K562 (cell line): ENCODE measurements around the gene CELA3A. TPM values are rescaled to one million over a fixed set of nuclear protein-coding genes. Genes with fewer than 3 reads are reported as not detected.

Experiments used
- ARID2 ChIP-seq: fragments of 450-650 bp; IDR thresholded peaks from 2 replicates; pipeline ENCODE4 v1.6.1; 2017; ENCODE audit warnings: antibody characterized with exemption, mild to moderate bottlenecking
- ARID4B ChIP-seq: sonication (generic); formaldehyde crosslinking; IDR thresholded peaks from 2 replicates; pipeline ENCODE4 v1.8.0; 2022; ENCODE audit warnings: mild to moderate bottlenecking, missing genetic modification reagents
- BCOR ChIP-seq: fragments of 450-650 bp; IDR thresholded peaks from 2 replicates; pipeline ENCODE4 v1.6.1; 2016
- FOXJ3 ChIP-seq: sonication (generic); formaldehyde crosslinking; IDR thresholded peaks from 2 replicates; pipeline ENCODE4 v1.4.0; 2020; ENCODE audit warnings: mild to moderate bottlenecking, missing genetic modification reagents
- HCFC1 ChIP-seq: IDR thresholded peaks from 2 replicates; pipeline ENCODE4 v1.6.1; 2012; ENCODE audit warnings: low read depth, low read length, improper control_type of control experiment
- KAT7 ChIP-seq: sonication (generic); formaldehyde crosslinking; IDR thresholded peaks from 2 replicates; pipeline ENCODE4 v1.8.0; 2022; ENCODE audit warnings: missing genetic modification reagents, mild to moderate bottlenecking, borderline replicate concordance
- MTA3 ChIP-seq: fragments of 450-650 bp; formaldehyde crosslinking; IDR thresholded peaks from 2 replicates; pipeline ENCODE4 v1.6.1; 2017; ENCODE audit warnings: mild to moderate bottlenecking, borderline replicate concordance
- NKRF ChIP-seq: fragments of 450-650 bp; IDR thresholded peaks from 2 replicates; pipeline ENCODE4 v1.6.1; 2016; ENCODE audit warnings: borderline replicate concordance
- PHF8 ChIP-seq: fragments of 200-600 bp; sonication (generic); IDR thresholded peaks from 2 replicates; pipeline ENCODE4 v1.6.1; 2012; ENCODE audit warnings: mixed run types, mild to moderate bottlenecking, inconsistent platforms, low read length, moderate library complexity, borderline replicate concordance
- POLR2H ChIP-seq: IDR thresholded peaks from 2 replicates; pipeline ENCODE4 v1.6.1; 2016; ENCODE audit warnings: missing genetic modification characterization, low read depth, mild to moderate bottlenecking, control low read depth, missing compliant biosample characterization, moderate library complexity
- PURB ChIP-seq: sonication (generic); formaldehyde crosslinking; IDR thresholded peaks from 2 replicates; pipeline ENCODE4 v1.9.0; 2021; ENCODE audit warnings: low read depth, mild to moderate bottlenecking, missing genetic modification reagents
- SAFB ChIP-seq: fragments of 200-400 bp; formaldehyde crosslinking; IDR thresholded peaks from 2 replicates; pipeline ENCODE4 v1.6.1; 2017; ENCODE audit warnings: low read depth, low read length, borderline replicate concordance
- SREBF1 ChIP-seq: fragments of 150-350 bp; IDR thresholded peaks from 2 replicates; pipeline ENCODE4 v1.6.1; 2014; ENCODE audit warnings: antibody characterized with exemption, low read depth, low read length, borderline replicate concordance
- TFAP4 ChIP-seq: sonication (generic); formaldehyde crosslinking; IDR thresholded peaks from 2 replicates; pipeline ENCODE4 v1.8.0; 2022; ENCODE audit warnings: missing genetic modification reagents, mild to moderate bottlenecking, moderate library complexity, borderline replicate concordance
- THAP12 ChIP-seq: fragments of 250-450 bp; sonication (Bioruptor Pico); IDR thresholded peaks from 2 replicates; pipeline ENCODE4 v1.9.0; 2021; ENCODE audit warnings: mild to moderate bottlenecking, inconsistent platforms
- ZFP36 ChIP-seq: fragments of 150-350 bp; IDR thresholded peaks from 2 replicates; pipeline ENCODE4 v1.6.1; 2018; ENCODE audit warnings: low read length, low read depth; ENCODE audit not compliant: partially characterized antibody
- ZNF79 ChIP-seq: fragments of 250-450 bp; sonication (Bioruptor Pico); IDR thresholded peaks from 2 replicates; pipeline ENCODE4 v1.4.0; 2020; ENCODE audit warnings: low read depth, mild to moderate bottlenecking, moderate library complexity
- polyA plus RNA-seq, 8 experiments: library from polyadenylated mRNA; depleted of rRNA in 4 of 8; stranded (reverse) in 5 of 8; unstranded in 3 of 8; fragments of >200 nt; fragmentation: Nextera tagmentation in 2 of 8; fragmentation: Illumina TruSeq in 1 of 8; extraction: Ambion mirVana in 2 of 8; extraction: Trizol in 1 of 8; gene quantifications; 2 replicates each; pipeline versions ENCODE4 v1.2.1 to v1.2.3, GENCODE V29; 2011 to 2014; ENCODE audit warnings: inconsistent platforms in 1 of 8, missing spikeins in 1 of 8
- total RNA-seq, 7 experiments: library from RNA; depleted of rRNA in 6 of 7; stranded (reverse); fragments of >200 nt in 6 of 7; fragmentation: Illumina TruSeq in 2 of 7; extraction: Trizol in 2 of 7; gene quantifications; 2 replicates each; pipeline versions ENCODE4 v1.2.1 to v1.2.3, GENCODE V29; 2011 to 2021; ENCODE audit warnings: low replicate concordance in 1 of 7

Gene CELA3A
- total and polyA plus RNA-seq, 9 of the 15 experiments (the other 6 are each of a cell fraction or from before 2014, with no cell fraction given): 5.4 TPM; not detected in 8

- TF ChIP-seq ZFP36: no peak
- TF ChIP-seq PURB (CRISPR knock-in tag): no peak
- no peak for TF ChIP-seq HCFC1
- no peak for TF ChIP-seq ZNF79 (CRISPR knock-in tag)
- TF ChIP-seq FOXJ3 (CRISPR knock-in tag): no peak
- peak; percentile 59; the same call in 1 of the 2 replicates for TF ChIP-seq NKRF
- TF ChIP-seq PHF8: peak; percentile 53; the same call in 1 of the 2 replicates
- TF ChIP-seq MTA3: peak; percentile 40; the same call in 1 of the 2 replicates
- TF ChIP-seq SAFB: no peak
- TF ChIP-seq BCOR: peak; percentile 56; the same call in 1 of the 2 replicates
- TF ChIP-seq ARID4B: peak; percentile 55; the same call in 1 of the 2 replicates
- peak; percentile 79 for TF ChIP-seq KAT7
- peak; percentile 60 for TF ChIP-seq TFAP4 (CRISPR knock-in tag)
- TF ChIP-seq ARID2: no peak
- peak; percentile 46; the same call in 1 of the 2 replicates for TF ChIP-seq POLR2H (tag)
- no peak for TF ChIP-seq SREBF1
- 0 out of 2 replicates have a peak, but pooled peaks have one; percentile 50 for TF ChIP-seq THAP12 (CRISPR knock-in tag)
Measured at GRCh38 chr1:22053017-22053860, 51.8 kb downstream of the CELA3A start (continued).
